Mesenchymal stem cell (in vitro differentiated cells and primary cell): Measurements from ENCODE around the gene PALLD.
A peak's percentile ranks its signal among the peaks of the same experiment; 100 is the strongest.

Experiments used
- DNase-seq: peaks from one replicate; pipeline ENCODE4 v3.0.0-alpha.2; 2013
- H2AFZ ChIP-seq: one replicate; pipeline ENCODE4 v1.6.1; 2013; ENCODE audit warnings: low read depth, mild to moderate bottlenecking, control low read depth, inconsistent platforms, low read length, moderate library complexity
- H2AK5ac ChIP-seq: 2 replicates; pipeline ENCODE4 v1.6.1; 2013; ENCODE audit warnings: low read length, moderate library complexity, mild to moderate bottlenecking, inconsistent platforms; ENCODE audit not compliant: severe bottlenecking
- H2BK120ac ChIP-seq: one replicate; pipeline ENCODE4 v1.6.1; 2013; ENCODE audit warnings: low read depth, mild to moderate bottlenecking, inconsistent platforms, low read length, moderate library complexity
- H2BK12ac ChIP-seq, 2 experiments: one replicate each; pipeline ENCODE4 v1.6.1; 2013; ENCODE audit warnings: inconsistent platforms in 2 of 2, low read length in 2 of 2, mild to moderate bottlenecking in 2 of 2, moderate library complexity in 2 of 2, control low read depth in 1 of 2
- H2BK15ac ChIP-seq: one replicate; pipeline ENCODE4 v1.6.1; 2013; ENCODE audit warnings: mild to moderate bottlenecking, low read depth, inconsistent platforms; ENCODE audit not compliant: poor library complexity, severe bottlenecking
- H2BK5ac ChIP-seq: 2 replicates; pipeline ENCODE4 v1.6.1; 2013; ENCODE audit warnings: low read depth, mild to moderate bottlenecking, low read length, control low read depth, inconsistent platforms; ENCODE audit not compliant: poor library complexity, severe bottlenecking
- H3K14ac ChIP-seq, 2 experiments: one replicate each; pipeline ENCODE4 v1.6.1; 2013; ENCODE audit warnings: inconsistent platforms in 2 of 2, low read length in 2 of 2, control low read depth in 1 of 2, mild to moderate bottlenecking in 1 of 2, moderate library complexity in 1 of 2
- H3K18ac ChIP-seq, 2 experiments: one replicate each; pipeline ENCODE4 v1.6.1; 2013; ENCODE audit warnings: inconsistent platforms in 2 of 2, low read length in 2 of 2, control low read depth in 1 of 2, low read depth in 1 of 2, mild to moderate bottlenecking in 1 of 2
- H3K23ac ChIP-seq, 2 experiments: one replicate each; pipeline ENCODE4 v1.6.1; 2013; ENCODE audit warnings: inconsistent platforms in 2 of 2, low read length in 2 of 2, mild to moderate bottlenecking in 2 of 2, moderate library complexity in 2 of 2, control low read depth in 1 of 2
- H3K27ac ChIP-seq: 2 replicates; pipeline ENCODE4 v1.5.1; 2013; ENCODE audit warnings: mild to moderate bottlenecking, moderate library complexity, low read length, control low read depth, inconsistent platforms; ENCODE audit not compliant: poor library complexity, severe bottlenecking
- H3K27me3 ChIP-seq, 2 experiments: 2 replicates each; pipeline versions ENCODE4 v1.6.1 to v1.7.0; 2013; ENCODE audit warnings: low read length in 2 of 2, mild to moderate bottlenecking in 2 of 2, moderate library complexity in 2 of 2, control low read depth in 1 of 2, inconsistent platforms in 1 of 2; ENCODE audit not compliant: control insufficient read depth in 1 of 2, insufficient read depth in 1 of 2
- H3K36me3 ChIP-seq, 2 experiments: 2 replicates each; pipeline versions ENCODE4 v1.6.1 to v1.7.0; 2013; ENCODE audit warnings: low read length in 2 of 2, control low read depth in 1 of 2, inconsistent platforms in 1 of 2, low read depth in 1 of 2, mild to moderate bottlenecking in 1 of 2; ENCODE audit not compliant: insufficient read depth in 2 of 2, control insufficient read depth in 1 of 2
- H3K4ac ChIP-seq, 2 experiments: one replicate each; pipeline ENCODE4 v1.6.1; 2013; ENCODE audit warnings: inconsistent platforms in 2 of 2, low read length in 2 of 2, mild to moderate bottlenecking in 2 of 2, moderate library complexity in 2 of 2, control low read depth in 1 of 2, low read depth in 1 of 2
- H3K4me1 ChIP-seq: 2 replicates; pipeline ENCODE4 v1.6.1; 2013; ENCODE audit warnings: low read depth, low read length, control low read depth; ENCODE audit not compliant: control insufficient read depth, insufficient read depth
- H3K4me2 ChIP-seq: 2 replicates; pipeline ENCODE4 v1.6.1; 2013; ENCODE audit warnings: low read length, mild to moderate bottlenecking, inconsistent platforms; ENCODE audit not compliant: poor library complexity, severe bottlenecking
- H3K4me3 ChIP-seq, 2 experiments: 2 replicates each; pipeline versions ENCODE4 v1.5.1 to v1.7.0; 2013; ENCODE audit warnings: low read length in 2 of 2, mild to moderate bottlenecking in 2 of 2, control low read depth in 1 of 2, low read depth in 1 of 2; ENCODE audit not compliant: insufficient read depth in 1 of 2
- H3K79me1 ChIP-seq: replicated peaks from 2 replicates; pipeline ENCODE4 v1.6.1; 2013; ENCODE audit warnings: mild to moderate bottlenecking, control low read depth, low read length, inconsistent platforms; ENCODE audit not compliant: poor library complexity, severe bottlenecking
- H3K9ac ChIP-seq: 2 replicates; pipeline ENCODE4 v1.7.0; 2013; ENCODE audit warnings: mild to moderate bottlenecking, low read length, moderate library complexity
- H3K9me3 ChIP-seq: 2 replicates; pipeline ENCODE4 v1.7.0; 2013; ENCODE audit warnings: mild to moderate bottlenecking, low read length; ENCODE audit not compliant: control insufficient read depth
- H4K8ac ChIP-seq: one replicate; pipeline ENCODE4 v1.6.1; 2013; ENCODE audit warnings: inconsistent platforms, mild to moderate bottlenecking, low read length, moderate library complexity
- H4K91ac ChIP-seq: one replicate; pipeline ENCODE4 v1.6.1; 2013; ENCODE audit warnings: mild to moderate bottlenecking, low read length, inconsistent platforms
- WGBS: methylation state at CpG from one replicate; pipeline ENCODE4 v1.1.7; 2013; ENCODE audit warnings: mixed read lengths; 5-methylcytosine and 5-hydroxymethylcytosine counted together

The PALLD gene

GRCh38 chr4:168717847-168718246 lies 221.0 kb downstream of the PALLD start:
- Histone ChIP-seq H3K27me3 (no peaks in the 10 kb centered on the region), H2AFZ (no peak overlapping the region), H2BK12ac (no peak overlapping the region), H3K4me1 (no peaks in the 10 kb centered on the region), H2BK15ac (no peak overlapping the region), H2AK5ac (no peak overlapping the region), H3K4ac (no peak overlapping the region), H3K9ac (no peak overlapping the region), H3K18ac (peak overlapping the region in 1 of 2 experiments; percentile 14), H3K36me3 (peaks cover 0 to 3% of the 10 kb centered on the region in 2 experiments), H3K9me3 (no peaks in the 10 kb centered on the region), H3K23ac (no peak overlapping the region), H4K8ac (no peak overlapping the region), H3K4me3 (no peak overlapping the region), H3K4me2 (no peak overlapping the region), H3K27ac (no peak overlapping the region), H4K91ac (no peak overlapping the region), H2BK5ac (no peak overlapping the region), H2BK120ac (no peak overlapping the region), H3K79me1 (peaks cover 2% of the 10 kb centered on the region), H3K14ac (no peak overlapping the region)
- no peak for DNase-seq
- 64% methylated on average over 2 of the region's 3 CpGs for WGBS

GRCh38 chr4:168719725-168720124 lies 222.9 kb downstream of the PALLD start:
- 100% methylated on average over 1 of the region's 1 CpG for WGBS
- H3K9me3 ChIP-seq: no peaks in the 10 kb centered on the region
- no peak overlapping the region for H2BK120ac ChIP-seq
- no peak for DNase-seq
- no peak overlapping the region for H2BK5ac ChIP-seq
- no peak overlapping the region for H3K14ac ChIP-seq
- no peak overlapping the region for H3K23ac ChIP-seq
- H3K9ac ChIP-seq: no peak overlapping the region
- no peak overlapping the region for H2AFZ ChIP-seq
- no peak overlapping the region for H2BK15ac ChIP-seq
- no peaks in the 10 kb centered on the region for H3K27me3 ChIP-seq
- peaks cover 0 to 3% of the 10 kb centered on the region in 2 experiments for H3K36me3 ChIP-seq
- no peak overlapping the region for H2BK12ac ChIP-seq
- no peak overlapping the region for H3K4me3 ChIP-seq
- no peaks in the 10 kb centered on the region for H3K4me1 ChIP-seq
- H3K4me2 ChIP-seq: no peak overlapping the region
- no peak overlapping the region for H3K4ac ChIP-seq
- H2AK5ac ChIP-seq: no peak overlapping the region
- no peak overlapping the region for H4K8ac ChIP-seq
- peaks cover 2% of the 10 kb centered on the region for H3K79me1 ChIP-seq
- H3K27ac ChIP-seq: no peak overlapping the region
- no peak overlapping the region for H3K18ac ChIP-seq
- H4K91ac ChIP-seq: no peak overlapping the region

- Histone ChIP-seq H3K14ac (no peak overlapping the region), H3K27me3 (no peaks in the 10 kb centered on the region)
- WGBS: 98% methylated on average over 4 of the region's 4 CpGs
These were observed 223.6 kb downstream of the PALLD start for GRCh38 chr4:168720396-168720900.

GRCh38 chr4:168722391-168722790 lies 225.5 kb downstream of the PALLD start:
- Histone ChIP-seq H2AFZ (no peak overlapping the region), H2BK5ac (no peak overlapping the region), H3K4me3 (no peak overlapping the region), H3K23ac (no peak overlapping the region), H3K4ac (peak overlapping the region in 1 of 2 experiments; percentile 39), H3K4me1 (no peaks in the 10 kb centered on the region), H2BK12ac (no peak overlapping the region), H3K9me3 (peaks cover 5% of the 10 kb centered on the region), H3K4me2 (no peak overlapping the region), H3K27ac (no peak overlapping the region), H3K27me3 (no peaks in the 10 kb centered on the region), H4K8ac (no peak overlapping the region), H2BK15ac (no peak overlapping the region), H4K91ac (no peak overlapping the region), H3K36me3 (no peaks in the 10 kb centered on the region), H3K18ac (peak overlapping the region in 1 of 2 experiments; percentile 45), H2AK5ac (no peak overlapping the region), H3K9ac (no peak overlapping the region), H2BK120ac (peak overlapping the region; percentile 71), H3K79me1 (peaks cover 2% of the 10 kb centered on the region), H3K14ac (no peak overlapping the region)
- 47% methylated on average over 2 of the region's 2 CpGs for WGBS
- DNase-seq: no peak

More at GRCh38 chr4:168720396-168720900, 223.6 kb downstream of the PALLD start:
- DNase-seq: no peak
- Histone ChIP-seq H4K91ac (no peak overlapping the region), H3K27ac (no peak overlapping the region), H3K79me1 (peaks cover 2% of the 10 kb centered on the region), H3K4me3 (no peak overlapping the region), H2BK120ac (no peak overlapping the region), H3K9ac (no peak overlapping the region), H3K4ac (no peak overlapping the region), H2AFZ (no peak overlapping the region), H3K9me3 (no peaks in the 10 kb centered on the region), H3K23ac (no peak overlapping the region), H2BK15ac (no peak overlapping the region), H4K8ac (no peak overlapping the region), H2BK5ac (no peak overlapping the region), H3K4me2 (no peak overlapping the region), H2AK5ac (no peak overlapping the region), H2BK12ac (no peak overlapping the region), H3K18ac (no peak overlapping the region), H3K36me3 (no peaks in the 10 kb centered on the region), H3K4me1 (no peaks in the 10 kb centered on the region)
